Activated CD8-positive, alpha-beta T cell treated with anti-CD3 and anti-CD28 coated beads for 36 hours (primary cell): ENCODE measurements around the gene CCR5. TPM values are rescaled to one million over a fixed set of nuclear protein-coding genes. Genes with fewer than 3 reads are reported as not detected.
A peak's percentile ranks its signal among the peaks of the same experiment; 100 is the strongest.

Source experiments
- ATAC-seq: fragments of 200-7000 bp; cut with Tn5 transposase; one replicate; pipeline ENCODE4 v1.10.0; 2021; ENCODE audit warnings: mild to moderate bottlenecking, moderate library complexity
- CTCF ChIA-PET: fragments of 350-600 bp; sonication (Branson Sonifier 250); formaldehyde crosslinking; loops from one replicate; lab custom pipeline; 2021; ENCODE audit warnings: antibody characterized with exemption; lab: Charles Lee
- POLR2A ChIA-PET: fragments of 350-600 bp; sonication (Branson Sonifier 250); formaldehyde crosslinking; loops from one replicate; lab custom pipeline; 2021; ENCODE audit warnings: antibody characterized with exemption; lab: Charles Lee
- DNase-seq: peaks from one replicate; pipeline ENCODE4 v3.0.0-alpha.2; 2020
- H3K27ac Mint-ChIP-seq: one replicate; pipeline ENCODE4 v1.8.0; 2021; ENCODE audit warnings: mild to moderate bottlenecking, mixed read lengths
- H3K27me3 Mint-ChIP-seq: one replicate; pipeline ENCODE4 v1.8.0; 2021; ENCODE audit warnings: mixed read lengths
- H3K36me3 Mint-ChIP-seq: one replicate; pipeline ENCODE4 v1.8.0; 2021; ENCODE audit warnings: low read depth, mixed read lengths
- H3K4me1 Mint-ChIP-seq: one replicate; pipeline ENCODE4 v1.8.0; 2021; ENCODE audit warnings: low read depth, mixed read lengths
- H3K4me3 Mint-ChIP-seq: one replicate; pipeline ENCODE4 v1.8.0; 2021; ENCODE audit warnings: mild to moderate bottlenecking, moderate library complexity, mixed read lengths
- H3K9me3 Mint-ChIP-seq: one replicate; pipeline ENCODE4 v1.8.0; 2021; ENCODE audit warnings: mixed read lengths
- CTCF ChIP-seq: fragments of 200-600 bp; IDR thresholded peaks from one replicate; pipeline ENCODE4 v1.8.0; 2022; ENCODE audit warnings: antibody characterized with exemption, mild to moderate bottlenecking
- intact Hi-C: fragments of 100-400 bp; cut with micrococcal nuclease; formaldehyde crosslinking; loops from one replicate; pipeline ENCODE4 v1.10.0; 2022
- total RNA-seq, 2 experiments: library from RNA; stranded (reverse); gene quantifications; one replicate each; pipeline ENCODE4 v1.2.3, GENCODE V29; 2021

CCR5 gene
- total RNA-seq, 2 experiments from 2014 or later, result 1.7 to 2.2 TPM

DNA sequence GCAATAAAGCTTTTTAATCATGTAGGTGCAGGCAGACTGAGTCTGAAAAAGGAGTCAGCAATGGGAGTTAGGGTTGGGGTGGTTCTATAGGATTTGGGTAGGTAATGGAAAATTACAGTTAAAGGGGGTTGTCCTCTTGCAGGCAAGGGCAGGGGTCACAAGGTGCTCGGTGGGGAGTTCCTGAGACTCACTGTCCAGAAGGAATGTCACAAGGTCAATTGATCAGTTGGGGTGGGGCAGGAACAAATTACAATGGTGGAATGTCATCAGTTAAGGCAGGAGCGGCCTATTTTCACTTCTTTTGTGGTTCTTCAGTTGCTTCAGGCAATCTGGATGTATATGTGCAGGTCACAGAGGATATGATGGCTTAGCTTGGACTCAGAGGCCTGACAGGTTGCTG, 22.3 kb downstream of the CCR5 start:
- ChIA-PET CTCF (no interaction called here), POLR2A (interaction anchor here (1.0 kb wide), 1 partner anchor 14 kb away, joined by 4 read pairs; the partner anchor contains the start of genes CCR5AS and CCRL2)
- TF ChIP-seq CTCF, result no peak
- Mint-ChIP-seq H3K4me1 (peaks cover 10% of the 10 kb centered on the region), H3K36me3 (no peaks in the 10 kb centered on the region), H3K27me3 (peaks cover 4% of the 10 kb centered on the region), H3K9me3 (no peaks in the 10 kb centered on the region), H3K27ac (no peak overlapping the region), H3K4me3 (no peak overlapping the region)
- ATAC-seq (no peak), DNase-seq (no peak)
- intact Hi-C loops, result no loop called here

DNA sequence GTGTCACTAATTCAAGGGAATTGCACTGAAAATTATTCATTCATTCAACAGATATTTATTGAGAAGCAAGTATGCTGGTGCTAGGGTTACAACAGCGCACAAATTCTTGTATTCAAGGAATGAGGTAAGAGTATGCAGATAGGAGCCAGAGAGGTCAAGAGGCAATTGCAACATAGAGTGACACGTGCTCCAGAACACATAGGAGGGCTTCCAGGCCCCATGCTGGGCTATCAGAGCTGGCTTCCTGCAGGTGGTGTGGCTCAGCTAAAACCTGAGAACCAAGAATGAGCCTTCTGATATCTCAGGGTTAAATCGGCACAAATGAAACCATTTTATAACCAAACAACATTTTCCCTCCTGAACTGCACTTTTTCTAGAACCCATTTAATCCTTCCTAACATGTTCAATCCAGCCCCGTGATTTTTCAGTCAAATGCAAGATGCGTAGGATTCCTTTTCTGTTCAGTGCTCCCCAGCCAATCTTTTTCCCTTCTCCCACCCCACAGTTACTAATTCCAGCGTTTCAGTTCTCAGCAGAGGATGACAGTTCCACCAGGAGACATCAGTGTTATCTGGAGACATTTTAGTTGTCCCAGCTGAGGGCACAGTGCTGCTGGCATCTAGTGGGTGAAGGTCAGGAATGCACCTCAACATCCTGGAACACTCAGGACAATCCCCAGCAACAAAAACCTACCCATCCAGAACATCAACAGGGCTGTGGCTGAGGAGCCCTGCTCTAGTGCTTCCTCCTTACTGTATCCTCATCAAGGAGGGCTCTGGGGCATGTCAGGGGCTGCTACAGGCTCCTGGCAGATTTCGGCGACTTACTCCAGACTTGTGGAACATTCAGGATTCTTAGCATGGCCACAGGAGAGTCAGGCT, 23.0 kb downstream of the CCR5 start:
- Mint-ChIP-seq H3K36me3 (no peaks in the 10 kb centered on the region), H3K27ac (no peak overlapping the region), H3K4me1 (peaks cover 10% of the 10 kb centered on the region), H3K4me3 (no peak overlapping the region), H3K9me3 (no peaks in the 10 kb centered on the region), H3K27me3 (peaks cover 4% of the 10 kb centered on the region)
- intact Hi-C loops, result no loop called here
- ATAC-seq, result no peak
- DNase-seq, result no peak
- TF ChIP-seq CTCF, result no peak
- ChIA-PET POLR2A (interaction anchor here (1.0 kb wide), 1 partner anchor 13 kb away, joined by 4 read pairs; the partner anchor contains the start of genes CCR5AS and CCRL2), CTCF (no interaction called here)

- H3K27ac Mint-ChIP-seq, result no peak overlapping the region
- peak; percentile 37 for ATAC-seq
- H3K27me3 Mint-ChIP-seq, result peaks cover 4% of the 10 kb centered on the region
- CTCF ChIA-PET, result interaction anchor here (0.6 kb wide), 1 partner anchor 12 kb away, joined by 3 read pairs; no protein-coding TSS in a partner anchor
- H3K4me3 Mint-ChIP-seq, result no peak overlapping the region
- no peak for DNase-seq
- peak; percentile 17 for TF ChIP-seq CTCF
- H3K9me3 Mint-ChIP-seq, result no peaks in the 10 kb centered on the region
- POLR2A ChIA-PET, result interaction anchor here (0.5 kb wide), 1 partner anchor 78 kb away, joined by 3 read pairs; no protein-coding TSS in a partner anchor
- peaks cover 10% of the 10 kb centered on the region for H3K4me1 Mint-ChIP-seq
- intact Hi-C loops, result no loop called here
- no peaks in the 10 kb centered on the region for H3K36me3 Mint-ChIP-seq
These were observed 24.5 kb downstream of the CCR5 start for GRCh38 chr3:46395210-46395661.

- Mint-ChIP-seq H3K4me1 (peaks cover 10% of the 10 kb centered on the region), H3K36me3 (no peaks in the 10 kb centered on the region), H3K27ac (no peak overlapping the region), H3K4me3 (no peak overlapping the region), H3K9me3 (no peaks in the 10 kb centered on the region), H3K27me3 (peaks cover 4% of the 10 kb centered on the region)
- CTCF ChIA-PET, result interaction anchor here (0.6 kb wide), 1 partner anchor 12 kb away, joined by 3 read pairs; no protein-coding TSS in a partner anchor
- intact Hi-C loops, result no loop called here
- ATAC-seq (peak; percentile 24), DNase-seq (peak; percentile 52)
- POLR2A ChIA-PET, result interaction anchor here (0.5 kb wide), 1 partner anchor 78 kb away, joined by 3 read pairs; no protein-coding TSS in a partner anchor
- no peak for TF ChIP-seq CTCF
These were observed 25.2 kb downstream of the CCR5 start for GRCh38 chr3:46395766-46396530.
